Panc1 (cell line): Measurements from ENCODE around the gene ITK.

ENCODE experiments used
- CTCF ChIP-seq: fragments of 450-650 bp; IDR thresholded peaks from 2 replicates; pipeline ENCODE4 v1.5.1; 2017; ENCODE audit warnings: mild to moderate bottlenecking
- POLR2AphosphoS5 ChIP-seq: IDR thresholded peaks from 2 replicates; pipeline ENCODE4 v1.6.1; 2012; ENCODE audit warnings: mild to moderate bottlenecking, low read depth, low read length, moderate library complexity
- REST ChIP-seq, 2 experiments: IDR thresholded peaks; 2 replicates each; pipeline ENCODE4 v1.6.1; 2011 to 2012; ENCODE audit warnings: low read depth in 2 of 2, control low read depth in 1 of 2, low read length in 1 of 2, mild to moderate bottlenecking in 1 of 2, moderate library complexity in 1 of 2; ENCODE audit not compliant: insufficient read depth in 1 of 2

GRCh38 chr5:157259699-157260098 lies 79.1 kb downstream of the ITK start:
- no peak for TF ChIP-seq CTCF
- TF ChIP-seq POLR2AphosphoS5: no peak
- TF ChIP-seq REST (IDR thresholded peaks at IDR 0.05; ENCODE audit: insufficient read depth in 1 of 2, low read depth in 2 of 2, low read length in 1 of 2): no peak
